ENCODE results near the gene KCNIP2.

GRCh38 chr10:101880232-101880573 lies 36.6 kb upstream of the KCNIP2 start:
- TF ChIP-seq EP300 (IDR thresholded peaks at IDR 0.05) (no peak), CTCF (IDR thresholded peaks at IDR 0.05) (no peak), POLR2A (IDR thresholded peaks at IDR 0.05) (no peak)
